HG02763 (cell line): ENCODE measurements around the gene HOXA10.

Experiments used
- ATAC-seq: cut with Tn5 transposase; IDR thresholded peaks from one replicate; pipeline ENCODE4 v1.9.1; 2021; ENCODE audit warnings: mild to moderate bottlenecking, moderate library complexity; ENCODE audit not compliant: unreplicated experiment

HOXA10 gene

GRCh38 chr7:27191833-27192545 is 17.9 kb upstream of the HOXA10 start:
- ATAC-seq: no peak

DNA sequence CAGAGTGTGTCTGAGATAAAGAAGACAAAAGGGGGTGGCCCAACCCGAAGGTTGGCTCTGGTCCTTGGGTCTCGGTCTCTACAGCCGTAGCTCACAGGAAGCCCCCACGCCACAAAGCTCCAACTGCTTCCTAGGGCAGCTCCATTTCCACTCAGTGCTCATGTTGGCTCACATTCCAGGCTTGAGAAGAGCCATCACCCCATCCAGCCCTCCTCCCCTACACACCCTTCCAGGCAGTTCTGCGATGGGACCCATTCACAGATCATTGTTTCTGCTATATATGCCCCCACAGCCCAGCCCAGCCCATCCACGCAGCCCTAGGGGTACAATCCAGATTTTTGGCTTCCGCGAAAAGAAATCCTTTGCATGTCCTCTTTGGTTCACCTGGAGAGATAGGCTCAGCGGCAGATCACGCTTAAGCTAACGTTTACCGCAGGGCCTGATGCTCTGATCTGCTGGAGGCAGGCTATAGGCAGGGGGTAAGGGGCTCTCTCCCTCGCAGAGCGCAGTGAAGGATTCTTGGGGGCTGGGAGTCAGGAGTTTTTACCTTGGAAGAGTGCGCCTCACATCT is 17.1 kb upstream of the HOXA10 start:
- no peak for ATAC-seq

DNA sequence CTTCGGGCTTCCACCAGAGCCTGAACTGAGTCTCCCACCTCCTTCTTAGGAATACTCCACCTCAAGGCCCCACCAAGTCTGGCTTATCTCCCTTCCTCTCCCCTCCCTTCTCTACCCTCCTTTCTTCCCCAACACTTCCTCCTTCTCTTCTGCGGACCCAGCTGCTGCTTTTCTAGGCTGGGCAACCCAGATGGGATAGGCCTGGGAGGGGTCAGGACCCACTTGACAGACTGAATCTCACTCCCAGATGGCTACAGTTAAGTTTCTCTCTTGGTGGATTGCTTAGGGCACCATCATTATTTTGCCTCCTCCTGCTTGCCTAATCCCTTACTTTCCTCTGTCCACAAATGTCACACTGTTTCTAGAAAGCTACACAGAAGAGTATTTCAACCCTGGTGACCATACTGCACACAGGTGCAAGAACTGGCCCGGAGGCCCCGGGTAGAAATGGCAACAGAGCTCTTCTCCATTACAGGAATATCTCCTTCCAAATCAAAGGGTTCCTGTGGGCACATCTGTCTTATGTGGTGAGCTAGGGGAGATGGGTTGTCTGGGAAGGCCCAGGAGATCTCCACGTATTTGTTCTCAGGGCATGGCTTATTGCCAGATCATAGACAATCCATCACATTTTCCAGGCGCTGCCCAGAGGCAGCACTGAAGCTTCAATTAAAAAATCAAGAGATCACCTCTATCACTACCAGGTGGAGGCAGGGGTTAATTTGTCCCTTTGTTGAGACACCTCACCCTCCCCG is 16.1 kb upstream of the HOXA10 start:
- no peak for ATAC-seq

GRCh38 chr7:27189295-27189996 is 15.3 kb upstream of the HOXA10 start:
- ATAC-seq: no peak

DNA sequence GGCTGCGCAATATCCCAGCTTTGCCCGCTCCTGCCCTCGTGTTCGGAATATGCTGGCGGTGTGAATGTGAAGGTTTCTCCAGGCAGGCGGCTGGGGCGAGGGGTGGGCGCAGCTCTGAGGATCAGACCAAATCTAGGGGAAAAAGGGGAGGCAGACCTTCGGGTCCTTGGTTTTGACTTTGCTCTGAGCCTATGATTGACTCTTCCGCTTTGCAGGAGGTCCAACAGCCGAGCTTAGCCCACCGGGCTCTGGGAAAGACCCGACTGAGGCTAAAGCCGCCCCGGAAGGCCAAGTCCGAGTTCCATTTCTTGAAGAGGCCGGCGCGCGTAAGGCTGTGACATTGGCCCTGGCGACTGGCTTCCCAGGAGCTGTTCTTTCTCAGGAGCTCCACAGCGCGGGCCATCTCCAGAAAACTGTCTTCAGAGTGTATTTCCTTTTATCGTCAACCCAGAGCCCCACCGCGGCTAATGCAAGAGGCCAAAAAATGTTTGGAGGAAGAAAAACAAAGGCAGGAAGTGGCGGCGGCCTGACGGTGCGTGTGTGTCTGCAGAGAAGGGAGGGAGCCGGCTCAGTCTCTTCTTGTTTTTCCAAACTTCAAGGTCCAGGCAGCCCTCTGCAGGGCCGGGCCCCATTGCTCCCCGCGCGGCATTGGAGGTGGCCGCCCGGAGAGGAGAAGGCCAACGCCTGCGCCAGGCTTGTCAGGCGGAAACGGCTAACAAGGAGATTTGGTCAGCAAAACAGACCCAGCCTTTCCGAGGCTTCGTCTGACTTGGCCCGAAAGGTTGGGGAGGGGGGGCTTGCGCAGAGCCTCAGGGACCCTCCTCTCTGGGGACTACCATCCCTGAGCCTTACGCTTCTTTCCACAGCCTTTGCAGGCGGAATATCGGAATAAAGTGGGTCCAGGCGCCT is 14.5 kb upstream of the HOXA10 start:
- ATAC-seq: no peak

- ATAC-seq: no peak
Observed at GRCh38 chr7:27187475-27188385, 13.6 kb upstream of the HOXA10 start.

DNA sequence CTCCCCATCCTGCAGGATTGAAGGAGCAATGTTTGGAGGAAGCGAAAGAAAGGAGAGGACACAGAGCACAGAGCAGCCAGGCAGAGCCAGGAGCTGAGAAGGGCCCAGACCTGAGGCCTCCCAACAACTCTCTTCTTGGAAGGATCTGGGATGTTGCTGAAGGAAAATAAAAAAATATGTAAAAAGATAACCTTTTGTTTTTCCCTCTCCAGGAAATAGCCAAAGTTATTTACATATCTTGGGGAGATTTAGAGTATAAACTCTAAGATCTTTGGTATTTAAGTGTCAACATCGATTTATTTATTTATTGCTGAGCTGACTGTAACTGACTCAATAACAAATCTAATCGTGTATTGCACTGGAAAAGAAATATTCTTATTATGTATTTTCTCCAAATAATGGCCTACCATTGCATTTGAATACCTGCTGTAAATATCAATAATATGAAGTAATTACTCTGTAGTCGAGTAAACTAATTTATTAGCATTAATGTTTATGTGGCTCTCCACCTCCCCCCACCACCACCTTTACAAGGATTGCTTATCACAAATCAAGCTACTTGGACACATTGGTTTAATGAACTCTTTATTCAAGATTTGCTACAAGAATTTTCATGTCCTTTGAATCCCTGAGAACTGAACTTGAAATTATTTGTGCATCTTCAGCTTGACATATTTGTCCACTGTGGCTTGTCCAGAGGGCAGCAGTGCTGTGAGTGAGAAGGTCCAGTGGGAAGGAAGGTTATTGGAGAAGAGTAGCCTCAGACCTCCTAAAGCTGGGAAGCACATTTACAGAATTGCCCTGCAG is 12.8 kb upstream of the HOXA10 start:
- no peak for ATAC-seq

DNA sequence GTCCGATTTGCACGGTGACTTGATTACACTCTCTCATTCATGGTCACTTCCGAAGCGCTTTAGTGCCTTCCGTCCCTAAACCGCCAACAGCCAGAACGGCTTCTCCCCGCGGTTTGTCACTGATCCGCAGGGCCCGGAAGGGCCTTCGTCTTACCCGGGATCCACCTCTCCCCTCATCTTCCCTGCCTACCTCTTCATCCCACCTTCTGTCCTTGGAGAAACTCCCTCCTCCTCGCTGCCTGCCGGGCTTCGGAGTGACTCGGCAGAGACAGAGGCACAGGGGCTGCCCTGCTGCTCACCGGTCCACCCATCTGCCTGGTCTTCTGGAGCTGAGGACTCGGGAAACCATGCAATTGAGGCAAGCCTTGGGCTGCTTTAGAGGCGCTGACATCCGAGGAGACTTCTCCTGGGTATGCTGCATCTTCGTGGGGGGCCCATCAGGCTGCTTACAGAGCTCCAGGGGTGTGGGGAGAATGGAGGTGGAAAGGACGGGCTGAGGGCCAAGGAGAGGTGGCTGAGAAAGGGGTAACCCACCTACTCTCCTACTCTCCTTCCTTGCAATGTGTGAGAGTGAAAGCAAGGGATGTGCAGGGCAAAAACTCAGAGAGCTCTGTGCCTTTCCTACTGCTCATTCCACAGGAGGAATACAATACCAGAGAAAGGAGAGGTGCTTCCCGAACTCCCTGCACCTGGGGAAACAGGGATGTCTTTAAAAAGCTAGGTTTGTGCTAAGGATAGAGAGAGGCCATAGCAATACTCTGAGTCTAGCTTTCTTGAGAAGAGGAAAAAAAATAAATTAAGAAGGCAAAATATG is 11.9 kb upstream of the HOXA10 start:
- no peak for ATAC-seq

- no peak for ATAC-seq
Observed at GRCh38 chr7:27185013-27185853, 11.1 kb upstream of the HOXA10 start, which contains the start of gene HOXA11. TSS of gene HOXA11 (minus strand) at chr7:27185232. CDS start at chr7:27185144, 88 bp downstream.

GRCh38 chr7:27184337-27185012 is 10.4 kb upstream of the HOXA10 start:
- no peak for ATAC-seq

- no peak for ATAC-seq
Observed at GRCh38 chr7:27183682-27184336, 9.7 kb upstream of the HOXA10 start.

DNA sequence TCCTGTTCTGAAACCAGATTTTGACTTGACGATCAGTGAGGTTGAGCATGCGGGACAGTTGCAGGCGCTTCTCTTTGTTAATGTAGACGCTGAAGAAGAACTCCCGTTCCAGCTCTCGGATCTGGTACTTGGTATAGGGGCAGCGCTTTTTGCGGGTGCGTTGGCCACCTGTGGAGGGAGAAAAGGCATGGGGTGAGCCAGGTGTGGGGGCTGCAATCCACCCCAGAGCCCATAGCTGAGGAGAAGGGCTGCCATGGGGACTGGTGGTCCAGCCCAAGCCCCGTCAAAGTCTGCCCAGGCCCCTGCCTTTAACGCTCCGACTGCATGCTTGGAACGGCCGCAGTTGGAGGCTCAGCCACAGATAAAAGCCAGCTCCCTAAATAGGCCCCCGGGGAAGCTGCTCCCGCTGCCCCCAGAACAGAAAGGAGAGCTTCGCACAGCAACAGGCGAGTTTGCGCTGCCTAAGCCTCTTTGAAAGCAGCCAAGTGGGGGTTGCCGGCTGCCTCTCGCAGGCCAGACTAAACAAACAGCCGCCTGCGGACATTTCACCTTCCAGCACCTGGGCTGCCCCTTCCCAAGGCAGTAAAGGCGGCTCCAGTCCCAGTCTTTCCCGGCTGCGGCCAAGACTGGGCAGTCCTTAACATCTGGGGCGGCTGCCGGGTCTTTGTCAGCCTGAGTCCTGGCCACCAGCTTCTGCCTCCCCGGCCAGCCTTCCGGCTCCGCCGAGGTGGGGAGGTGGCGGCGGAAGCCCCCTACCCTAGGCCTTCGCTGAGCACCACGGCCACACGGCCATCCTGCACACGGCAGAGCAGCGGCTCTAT is 9.0 kb upstream of the HOXA10 start:
- ATAC-seq: no peak

DNA sequence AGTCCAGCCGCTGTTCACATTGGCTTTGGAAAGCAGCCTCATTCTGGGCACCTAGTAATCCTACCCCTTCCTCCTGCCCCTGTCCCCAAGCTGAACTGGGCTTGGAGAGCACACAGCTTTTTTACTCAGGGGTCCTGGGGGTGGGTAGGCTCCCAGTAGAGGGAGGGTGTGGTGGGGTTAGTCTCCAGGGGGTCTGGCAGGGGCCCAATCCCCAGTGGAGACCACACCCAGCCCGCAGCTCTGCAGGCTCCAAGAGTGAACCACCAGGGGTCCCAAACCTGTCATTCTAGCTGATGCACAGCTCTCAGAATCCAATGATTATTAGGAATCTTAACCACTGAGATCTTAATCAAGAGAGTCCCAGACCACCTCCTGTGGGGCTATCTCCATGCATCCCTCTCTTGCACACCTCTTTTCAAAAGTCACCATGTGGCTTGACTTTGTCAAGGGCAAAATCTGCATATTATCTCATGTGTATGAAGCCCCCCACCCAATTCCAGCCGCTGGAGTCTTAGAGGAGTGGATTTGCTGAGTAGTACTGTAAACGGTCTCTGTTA is 8.2 kb upstream of the HOXA10 start:
- ATAC-seq: no peak

GRCh38 chr7:27181795-27182275 is 7.7 kb upstream of the HOXA10 start:
- ATAC-seq: no peak
